HCT116 (cell line): Measurements from ENCODE around the gene ELMOD3. TPM values are rescaled to one million over a fixed set of nuclear protein-coding genes. Genes with fewer than 3 reads are reported as not detected.

Experiments
- ATAC-seq: fragments of 200-7000 bp; cut with Tn5 transposase; 2 replicates; pipeline ENCODE4 v1.9.1; 2020; ENCODE audit warnings: mild to moderate bottlenecking, moderate library complexity
- BruUV-seq: library from RNA; stranded (reverse); fragments of 400-500 nt; replicated peaks from 2 replicates; lab custom pipeline; 2021; lab: Mats Ljungman, UMichigan
- CTCF ChIA-PET: fragments of 300-600 bp; sonication (Branson Sonifier 250); formaldehyde crosslinking; loops from one replicate; lab custom pipeline; 2021; ENCODE audit warnings: antibody characterized with exemption; lab: Charles Lee
- POLR2A ChIA-PET: fragments of 300-600, 350-600 bp; sonication (Branson Sonifier 250); formaldehyde crosslinking; loops from one replicate; lab custom pipeline; 2021; ENCODE audit warnings: antibody characterized with exemption; lab: Charles Lee
- RAD21 ChIA-PET, 2 experiments: fragments of 300-600 bp; sonication (Branson Sonifier 250); formaldehyde crosslinking; loops; one replicate each; lab custom pipeline; 2023; ENCODE audit warnings: low total read pairs in 2 of 2; ENCODE audit not compliant: uncharacterized antibody in 2 of 2, unreplicated experiment in 2 of 2, low non-redundant PET in 1 of 2; lab: Charles Lee
- DNase-seq: peaks from one replicate; pipeline ENCODE4 v3.0.0-alpha.2; 2010; ENCODE audit warnings: low read depth, low spot score
- H2AFZ ChIP-seq: fragments of 200-600 bp; shearing (Covaris generic), sonication (generic); 2 replicates; pipeline ENCODE4 v1.6.1; 2017; ENCODE audit warnings: low read depth, mixed run types, mixed read lengths, antibody characterized with exemption, low read length; ENCODE audit not compliant: poor library complexity, severe bottlenecking
- H3K27ac ChIP-seq: 2 replicates; pipeline ENCODE4 v1.5.1; 2012; ENCODE audit warnings: low read depth, low read length
- H3K27me3 ChIP-seq: fragments of 200-600 bp; sonication (generic); 2 replicates; pipeline ENCODE4 v1.6.1; 2016; ENCODE audit warnings: mixed run types, low read length, mixed read lengths; ENCODE audit not compliant: insufficient read depth
- H3K36me3 ChIP-seq, 2 experiments: fragments of 200-500 bp in 1 of 2; fragments of 200-600 bp in 1 of 2; sonication (Bioruptor generic) in 1 of 2; sonication (generic) in 1 of 2; 2 replicates each; pipeline versions ENCODE4 v1.5.1 to v1.6.1; 2014 to 2016; ENCODE audit warnings: low read length in 2 of 2, inconsistent platforms in 1 of 2, mixed read lengths in 1 of 2, mixed run types in 1 of 2; ENCODE audit not compliant: insufficient read depth in 2 of 2, control insufficient read depth in 1 of 2
- H3K4me1 ChIP-seq, 2 experiments: fragments of 200-600 bp in 1 of 2; sonication (generic) in 1 of 2; 2 replicates each; pipeline versions ENCODE4 v1.5.1 to v1.6.1; 2012 to 2017; ENCODE audit warnings: low read length in 2 of 2, inconsistent platforms in 1 of 2, mild to moderate bottlenecking in 1 of 2, mixed read lengths in 1 of 2, mixed run types in 1 of 2, moderate library complexity in 1 of 2; ENCODE audit not compliant: insufficient read depth in 2 of 2, control insufficient read depth in 1 of 2
- H3K4me2 ChIP-seq: fragments of 200-600 bp; sonication (generic); 2 replicates; pipeline ENCODE4 v1.6.1; 2017; ENCODE audit warnings: mixed run types, low read length, mixed read lengths
- H3K4me3 ChIP-seq, 2 experiments: fragments of 200-600 bp in 1 of 2; sonication (generic) in 1 of 2; replicated peaks in 1 of 2; 2 replicates each; pipeline ENCODE4 v1.5.1; 2011 to 2016; ENCODE audit warnings: low read length in 2 of 2, control low read depth in 1 of 2, low read depth in 1 of 2, mild to moderate bottlenecking in 1 of 2, mixed read lengths in 1 of 2, mixed run types in 1 of 2
- H3K79me2 ChIP-seq: fragments of 200-600 bp; sonication (generic); 2 replicates; pipeline ENCODE4 v1.6.1; 2017; ENCODE audit warnings: mild to moderate bottlenecking, mixed run types, low read length, moderate library complexity, mixed read lengths; ENCODE audit not compliant: insufficient read depth
- H3K9ac ChIP-seq: fragments of 200-600 bp; sonication (generic); 2 replicates; pipeline ENCODE4 v1.6.1; 2016; ENCODE audit warnings: low read length, mixed read lengths
- H3K9me2 ChIP-seq: fragments of 200-600 bp; sonication (generic), shearing (Covaris generic); 2 replicates; pipeline ENCODE4 v1.6.1; 2017; ENCODE audit warnings: mixed run types, mild to moderate bottlenecking, moderate library complexity; ENCODE audit not compliant: insufficient read depth
- H3K9me3 ChIP-seq, 2 experiments: fragments of 200-500 bp in 1 of 2; fragments of 200-600 bp in 1 of 2; sonication (Bioruptor generic) in 1 of 2; sonication (generic) in 1 of 2; 2 replicates each; pipeline ENCODE4 v1.6.1; 2014 to 2017; ENCODE audit warnings: low read length in 2 of 2, mixed read lengths in 2 of 2, inconsistent platforms in 1 of 2, low read depth in 1 of 2, mild to moderate bottlenecking in 1 of 2, mixed run types in 1 of 2, moderate library complexity in 1 of 2; ENCODE audit not compliant: control insufficient read depth in 1 of 2, insufficient read depth in 1 of 2
- H4K20me1 ChIP-seq: fragments of 200-600 bp; sonication (generic), shearing (Covaris generic); 2 replicates; pipeline ENCODE4 v1.6.1; 2017; ENCODE audit warnings: mixed run types, mild to moderate bottlenecking, moderate library complexity; ENCODE audit not compliant: insufficient read depth
- ATF3 ChIP-seq: IDR thresholded peaks from 2 replicates; pipeline ENCODE4 v1.6.1; 2012
- CBX3 ChIP-seq: IDR thresholded peaks from 2 replicates; pipeline ENCODE4 v1.6.1; 2012; ENCODE audit warnings: low read depth
- CEBPB ChIP-seq: IDR thresholded peaks from 2 replicates; pipeline ENCODE4 v1.6.1; 2012; ENCODE audit warnings: low read depth
- CTCF ChIP-seq, 3 experiments: fragments of 200-600 bp in 1 of 3; sonication (generic) in 1 of 3; IDR thresholded peaks in 2 of 3; conservative IDR thresholded peaks in 1 of 3; 2 replicates each; pipeline ENCODE4 v1.5.1; 2012 to 2017; ENCODE audit warnings: low read depth in 2 of 3, low read length in 2 of 3, antibody characterized with exemption in 1 of 3, borderline replicate concordance in 1 of 3, control low read depth in 1 of 3, mild to moderate bottlenecking in 1 of 3, mixed read lengths in 1 of 3, mixed run types in 1 of 3, moderate library complexity in 1 of 3; ENCODE audit not compliant: insufficient read depth in 1 of 3
- EGR1 ChIP-seq: IDR thresholded peaks from 2 replicates; pipeline ENCODE4 v1.6.1; 2012; ENCODE audit warnings: low read depth
- ELF1 ChIP-seq: IDR thresholded peaks from 2 replicates; pipeline ENCODE4 v1.6.1; 2012; ENCODE audit warnings: low read depth, borderline replicate concordance
- EZH2 ChIP-seq: fragments of 200-600 bp; sonication (generic); IDR thresholded peaks from 2 replicates; pipeline ENCODE4 v1.6.1; 2017; ENCODE audit warnings: antibody characterized with exemption, mixed run types
- EZH2phosphoT487 ChIP-seq: fragments of 200-600 bp; IDR thresholded peaks from 2 replicates; pipeline ENCODE4 v1.6.1; 2018; ENCODE audit warnings: antibody characterized with exemption, borderline replicate concordance
- JUND ChIP-seq: IDR thresholded peaks from 2 replicates; pipeline ENCODE4 v1.6.1; 2012
- MAX ChIP-seq: IDR thresholded peaks from 2 replicates; pipeline ENCODE4 v1.6.1; 2012
- POLR2A ChIP-seq: IDR thresholded peaks from 2 replicates; pipeline ENCODE4 v1.7.0; 2011; ENCODE audit warnings: borderline replicate concordance; ENCODE audit not compliant: insufficient read depth, insufficient read length; ENCODE audit errors: extremely low read depth
- RAD21 ChIP-seq: IDR thresholded peaks from 2 replicates; pipeline ENCODE4 v1.6.1; 2012; ENCODE audit warnings: low read depth, mild to moderate bottlenecking
- SIN3A ChIP-seq: IDR thresholded peaks from 2 replicates; pipeline ENCODE4 v1.6.1; 2012; ENCODE audit warnings: low read depth
- SP1 ChIP-seq: IDR thresholded peaks from 2 replicates; pipeline ENCODE4 v1.6.1; 2012; ENCODE audit warnings: low read depth
- SRF ChIP-seq: IDR thresholded peaks from 2 replicates; pipeline ENCODE4 v1.6.1; 2012; ENCODE audit warnings: low read depth
- TCF7L2 ChIP-seq: IDR thresholded peaks from 2 replicates; pipeline ENCODE4 v1.7.0; 2011; ENCODE audit warnings: borderline replicate concordance, inconsistent platforms; ENCODE audit not compliant: insufficient read depth, insufficient read length; ENCODE audit errors: extremely low read depth
- YY1 ChIP-seq: IDR thresholded peaks from 2 replicates; pipeline ENCODE4 v1.6.1; 2011; ENCODE audit warnings: low read length, low read depth, moderate library complexity, mild to moderate bottlenecking; ENCODE audit not compliant: insufficient replicate concordance; ENCODE audit errors: extremely low read depth
- ZBTB33 ChIP-seq: IDR thresholded peaks from 2 replicates; pipeline ENCODE4 v1.6.1; 2011; ENCODE audit warnings: mild to moderate bottlenecking, low read length, moderate library complexity; ENCODE audit not compliant: insufficient replicate concordance; ENCODE audit errors: extremely low read depth
- ZFX ChIP-seq: fragments of 450-650 bp; IDR thresholded peaks from 2 replicates; pipeline ENCODE4 v1.6.1; 2017
- ZNF274 ChIP-seq: fragments of 200-500 bp; sonication (Bioruptor generic); IDR thresholded peaks from 2 replicates; pipeline ENCODE4 v1.6.1; 2014; ENCODE audit warnings: mild to moderate bottlenecking, low read depth, low read length, inconsistent platforms
- intact Hi-C: fragments of 100-400 bp; cut with micrococcal nuclease; formaldehyde crosslinking; loops from 2 replicates; pipeline ENCODE4 v1.10.0; 2022
- total RNA-seq: library from RNA; stranded (reverse); gene quantifications from one replicate; pipeline ENCODE4 v1.2.1, GENCODE V29; 2021; ENCODE audit not compliant: unreplicated experiment

The ELMOD3 gene
- total RNA-seq, 1 experiment from 2014 or later: 9.2 TPM

GRCh38 chr2:85310330-85310729, 44.2 kb upstream of the ELMOD3 start:
- H3K27me3 ChIP-seq: no peaks in the 10 kb centered on the region
- H3K4me3 ChIP-seq: no peak overlapping the region
- no peaks in the 10 kb centered on the region for H4K20me1 ChIP-seq
- CTCF ChIA-PET: no interaction called here
- DNase-seq (no peak), ATAC-seq (no peak)
- no peaks in the 10 kb centered on the region; a peak in 1 of 4 replicates for H3K36me3 ChIP-seq
- H3K79me2 ChIP-seq: no peaks in the 10 kb centered on the region
- no TSS peak for BruUV-seq
- TF ChIP-seq ZNF274 (no peak), SIN3A (no peak), ZFX (no peak), ZBTB33 (no peak), CEBPB (no peak), ELF1 (no peak), CTCF (IDR thresholded peaks at IDR 0.05 in 2 of 3, conservative IDR thresholded peaks at IDR 0.05 in 1 of 3; ENCODE audit: borderline replicate concordance in 1 of 3, insufficient read depth in 1 of 3, low read depth in 2 of 3, low read length in 2 of 3) (no peak), CBX3 (no peak), SRF (no peak), POLR2A (no peak), ATF3 (no peak), MAX (no peak), EZH2phosphoT487 (no peak), TCF7L2 (no peak), YY1 (no peak), EZH2 (no peak), JUND (no peak), SP1 (no peak), RAD21 (no peak), EGR1 (no peak)
- POLR2A ChIA-PET: no interaction called here
- H3K9me3 ChIP-seq: no peaks in the 10 kb centered on the region
- no peaks in the 10 kb centered on the region for H3K9me2 ChIP-seq
- H2AFZ ChIP-seq: no peak overlapping the region
- intact Hi-C loops: no loop called here
- no peak overlapping the region for H3K27ac ChIP-seq
- RAD21 ChIA-PET: no interaction called here
- no peak overlapping the region for H3K9ac ChIP-seq
- H3K4me1 ChIP-seq: no peaks in the 10 kb centered on the region
- H3K4me2 ChIP-seq: no peak overlapping the region
